Karpas-422 (cell line): ENCODE measurements around the gene CBARP. TPM values are rescaled to one million over a fixed set of nuclear protein-coding genes. Genes with fewer than 3 reads are reported as not detected.
"Not testable (repeated sequence)": the region's sequence is repeated elsewhere in the genome, so short reads cannot be mapped to it uniquely, and the experiment has no call there.

ENCODE experiments used
- DNase-seq: peaks from one replicate; pipeline ENCODE4 v3.0.0-alpha.2; 2015
- H2AFZ ChIP-seq: fragments of 200-600 bp; sonication (generic); 2 replicates; pipeline ENCODE4 v1.6.1; 2014; ENCODE audit warnings: antibody characterized with exemption, low read length, mixed read lengths
- H3K27ac ChIP-seq: fragments of 200-600 bp; sonication (generic); 2 replicates; pipeline ENCODE4 v1.5.1; 2014; ENCODE audit warnings: mild to moderate bottlenecking, low read length, moderate library complexity
- H3K27me3 ChIP-seq: fragments of 200-600 bp; sonication (generic); 2 replicates; pipeline ENCODE4 v1.6.1; 2014; ENCODE audit warnings: low read length, mixed read lengths
- H3K36me3 ChIP-seq: fragments of 200-600 bp; sonication (generic); 2 replicates; pipeline ENCODE4 v1.6.1; 2014; ENCODE audit warnings: low read length, mixed read lengths; ENCODE audit not compliant: insufficient read depth
- H3K4me1 ChIP-seq: fragments of 200-600 bp; sonication (generic); 2 replicates; pipeline ENCODE4 v1.6.1; 2014; ENCODE audit warnings: mild to moderate bottlenecking, low read length, mixed read lengths
- H3K4me2 ChIP-seq: fragments of 200-600 bp; sonication (generic); 2 replicates; pipeline ENCODE4 v1.6.1; 2014; ENCODE audit warnings: low read length, low read depth, mild to moderate bottlenecking; ENCODE audit not compliant: poor library complexity, severe bottlenecking
- H3K4me3 ChIP-seq: fragments of 200-600 bp; sonication (generic); 2 replicates; pipeline ENCODE4 v1.5.1; 2014; ENCODE audit warnings: mild to moderate bottlenecking, antibody characterized with exemption, low read length, mixed read lengths
- H3K79me2 ChIP-seq: fragments of 200-600 bp; sonication (generic); 2 replicates; pipeline ENCODE4 v1.6.1; 2014; ENCODE audit warnings: mild to moderate bottlenecking, low read length, mixed read lengths
- H3K9ac ChIP-seq: fragments of 200-600 bp; sonication (generic); 2 replicates; pipeline ENCODE4 v1.6.0; 2014; ENCODE audit warnings: low read length
- H3K9me2 ChIP-seq: fragments of 200-600 bp; sonication (generic), shearing (Covaris generic); replicated peaks from 2 replicates; pipeline ENCODE4 v1.6.0; 2014; ENCODE audit warnings: mild to moderate bottlenecking, low read length, moderate library complexity; ENCODE audit not compliant: insufficient read depth
- H3K9me3 ChIP-seq: fragments of 300-700, 200-600 bp; sonication (generic); 2 replicates; pipeline ENCODE4 v1.6.1; 2014; ENCODE audit warnings: low read length, mixed read lengths
- H4K20me1 ChIP-seq: fragments of 200-600 bp; sonication (generic); 2 replicates; pipeline ENCODE4 v1.6.1; 2014; ENCODE audit warnings: mild to moderate bottlenecking, antibody characterized with exemption, low read length, low read depth; ENCODE audit not compliant: insufficient read depth
- total RNA-seq: library from RNA; depleted of rRNA; stranded (reverse); fragments of >200 nt; shearing (Covaris generic); gene quantifications from 2 replicates; pipeline ENCODE4 v1.2.3, GENCODE V29; 2014; ENCODE audit warnings: low replicate concordance

The CBARP gene
- total RNA-seq, 1 experiment from 2014 or later = 1.6 TPM

DNA sequence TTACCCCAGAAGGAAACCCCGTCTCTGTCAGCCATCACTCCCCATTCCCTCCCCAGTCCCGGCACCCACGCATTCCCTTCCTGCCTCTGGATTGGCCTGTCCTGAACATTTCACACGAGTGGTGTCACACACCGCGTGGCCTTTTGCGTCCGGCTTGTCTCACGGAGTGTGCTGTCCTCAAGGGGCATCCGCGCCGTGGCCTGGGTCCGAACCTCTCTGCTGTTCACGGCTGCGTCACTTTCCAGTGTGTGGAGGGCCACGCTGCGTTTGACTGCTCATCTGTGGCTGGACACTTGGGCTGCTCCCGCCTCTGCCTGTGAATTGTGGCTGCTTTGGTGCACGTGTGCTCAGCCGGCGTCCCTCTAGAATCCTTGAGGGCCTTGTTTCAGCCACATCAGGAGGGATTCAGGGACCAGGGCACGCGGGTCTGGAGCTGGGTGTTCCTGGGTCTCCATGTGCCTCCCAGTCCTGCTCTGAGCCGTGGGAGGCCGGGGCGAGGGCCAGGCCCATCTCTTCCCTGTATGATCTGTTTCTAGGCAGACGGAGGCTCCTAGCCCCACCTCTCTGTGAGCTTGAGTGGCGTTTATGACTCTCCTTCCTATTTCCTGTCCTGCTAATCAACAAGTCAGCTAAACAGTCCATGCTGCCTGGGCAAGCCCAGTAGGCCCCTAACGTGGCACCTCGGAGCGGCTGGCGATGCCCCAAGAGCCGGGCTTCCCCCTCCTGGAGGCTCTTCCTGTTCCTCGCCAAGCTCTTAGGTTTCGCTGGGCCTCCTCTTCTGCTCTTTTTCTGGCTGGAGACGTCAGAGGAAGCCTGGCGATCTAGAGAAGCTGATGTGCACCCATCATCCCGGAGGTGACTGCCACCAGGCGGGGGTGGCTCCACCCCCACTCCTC, 24.2 kb downstream of the CBARP start:
- no peak overlapping the region for H2AFZ ChIP-seq
- peaks cover 5% of the 10 kb centered on the region; the same call in 1 of the 2 replicates for H3K4me1 ChIP-seq
- no peak overlapping the region for H3K4me2 ChIP-seq
- no peaks in the 10 kb centered on the region for H3K27me3 ChIP-seq
- no peak overlapping the region for H3K27ac ChIP-seq
- H4K20me1 ChIP-seq = peaks cover 27% of the 10 kb centered on the region
- H3K9ac ChIP-seq = no peak overlapping the region
- peaks cover 81% of the 10 kb centered on the region for H3K79me2 ChIP-seq
- H3K9me2 ChIP-seq = no peaks in the 10 kb centered on the region
- no peaks in the 10 kb centered on the region for H3K9me3 ChIP-seq
- no peak for DNase-seq
- H3K36me3 ChIP-seq = peaks cover 4% of the 10 kb centered on the region; the same call in 1 of the 2 replicates
- H3K4me3 ChIP-seq = no peak overlapping the region

DNA sequence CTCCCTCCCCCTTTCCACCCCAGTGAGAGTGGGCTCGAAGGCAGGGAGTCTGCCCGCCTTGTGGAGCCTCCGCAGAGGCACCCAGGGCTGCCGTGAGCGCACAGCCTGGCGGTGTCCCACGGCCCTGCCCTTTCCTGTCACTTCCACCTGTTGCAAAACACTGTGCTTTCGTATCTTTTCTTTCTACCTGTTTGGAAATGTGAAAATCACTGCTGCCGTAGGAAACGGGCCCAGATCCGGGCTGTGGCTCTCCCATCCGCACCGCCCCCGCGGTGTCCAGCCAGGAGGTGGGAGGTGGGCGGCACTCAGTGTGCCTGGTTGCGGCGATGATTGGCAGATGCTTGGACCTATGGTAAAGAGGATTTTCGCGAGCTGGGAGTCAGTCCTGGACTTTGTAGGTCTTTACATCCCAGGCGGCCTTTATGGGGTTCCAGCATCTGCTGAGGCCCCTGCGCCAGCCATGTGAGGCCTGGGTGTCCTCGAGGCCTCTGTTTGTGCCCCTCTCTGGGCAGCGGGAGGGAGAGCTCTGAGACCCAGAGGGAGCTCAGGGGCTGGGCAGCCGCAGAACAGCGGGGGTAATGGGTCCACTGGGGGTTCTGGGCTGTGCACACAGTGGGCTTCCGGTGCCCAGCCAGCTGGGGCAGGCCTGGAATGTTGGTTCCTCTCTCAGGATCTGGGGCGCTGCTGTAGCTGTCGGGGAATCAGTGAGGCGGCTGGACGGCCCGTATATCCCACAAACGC, 26.1 kb downstream of the CBARP start:
- Histone ChIP-seq H3K9ac (no peak overlapping the region), H3K27me3 (no peaks in the 10 kb centered on the region), H4K20me1 (peaks cover 28% of the 10 kb centered on the region), H3K4me2 (no peak overlapping the region), H3K9me3 (no peaks in the 10 kb centered on the region), H3K36me3 (peaks cover 4% of the 10 kb centered on the region; the same call in 1 of the 2 replicates), H3K79me2 (peaks cover 88% of the 10 kb centered on the region), H3K4me3 (no peak overlapping the region), H3K9me2 (no peaks in the 10 kb centered on the region), H3K27ac (no peak overlapping the region), H3K4me1 (peaks cover 12% of the 10 kb centered on the region), H2AFZ (no peak overlapping the region)
- DNase-seq = no peak

DNA sequence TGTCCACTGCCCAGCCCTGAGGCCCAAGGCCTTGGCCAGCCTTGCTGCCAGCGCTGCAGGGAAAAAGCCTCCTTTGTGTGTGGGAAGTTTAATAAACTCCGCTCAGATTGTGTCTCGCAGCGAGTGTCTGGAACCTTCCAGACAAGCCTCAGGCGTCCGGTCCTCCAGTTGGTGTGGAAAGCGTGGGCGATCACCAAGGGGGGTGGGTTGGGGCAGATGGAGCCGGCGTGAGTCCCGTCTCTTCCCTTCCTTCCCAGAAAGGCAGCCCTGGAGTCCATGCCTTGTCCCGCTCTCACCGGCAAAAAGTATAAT, 27.6 kb downstream of the CBARP start:
- no peak overlapping the region for H3K4me2 ChIP-seq
- DNase-seq = no peak
- no peaks in the 10 kb centered on the region for H3K9me3 ChIP-seq
- no peak overlapping the region for H2AFZ ChIP-seq
- H3K9ac ChIP-seq = no peak overlapping the region
- H3K36me3 ChIP-seq = peaks cover 4% of the 10 kb centered on the region; the same call in 1 of the 2 replicates
- H3K79me2 ChIP-seq = peaks cover 85% of the 10 kb centered on the region
- no peak overlapping the region for H3K4me3 ChIP-seq
- no peaks in the 10 kb centered on the region for H3K9me2 ChIP-seq
- H4K20me1 ChIP-seq = peaks cover 25% of the 10 kb centered on the region
- no peaks in the 10 kb centered on the region for H3K27me3 ChIP-seq
- H3K27ac ChIP-seq = no peak overlapping the region
- H3K4me1 ChIP-seq = peaks cover 13% of the 10 kb centered on the region

DNA sequence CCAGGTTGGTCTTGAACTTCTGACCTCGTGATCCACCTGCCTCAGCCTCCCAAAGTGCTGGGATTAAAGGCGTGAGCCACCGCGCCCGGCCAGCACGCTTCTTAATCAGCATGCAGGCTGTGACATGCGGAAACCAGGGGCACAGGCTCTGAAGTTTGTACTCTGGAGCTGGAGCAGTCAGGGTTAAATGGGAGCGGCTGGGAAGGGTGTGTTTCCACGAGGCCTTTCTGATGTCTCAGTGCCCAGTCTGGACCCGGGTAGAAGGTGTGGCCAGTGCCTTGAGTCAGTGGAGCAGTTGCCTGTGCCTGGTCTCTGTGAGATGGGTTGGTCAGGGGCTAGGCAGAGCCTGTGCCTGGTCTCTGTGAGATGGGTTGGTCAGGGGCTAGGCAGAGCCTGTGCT, 29.0 kb downstream of the CBARP start:
- peaks cover 17% of the 10 kb centered on the region for H3K4me1 ChIP-seq
- not testable (repeated sequence) for H3K4me2 ChIP-seq, H3K27me3 ChIP-seq, H3K9me3 ChIP-seq, H3K9ac ChIP-seq, H2AFZ ChIP-seq, H3K36me3 ChIP-seq, H3K27ac ChIP-seq, H3K9me2 ChIP-seq, H3K4me3 ChIP-seq, DNase-seq
- peaks cover 21% of the 10 kb centered on the region for H4K20me1 ChIP-seq
- peaks cover 71% of the 10 kb centered on the region for H3K79me2 ChIP-seq

DNA sequence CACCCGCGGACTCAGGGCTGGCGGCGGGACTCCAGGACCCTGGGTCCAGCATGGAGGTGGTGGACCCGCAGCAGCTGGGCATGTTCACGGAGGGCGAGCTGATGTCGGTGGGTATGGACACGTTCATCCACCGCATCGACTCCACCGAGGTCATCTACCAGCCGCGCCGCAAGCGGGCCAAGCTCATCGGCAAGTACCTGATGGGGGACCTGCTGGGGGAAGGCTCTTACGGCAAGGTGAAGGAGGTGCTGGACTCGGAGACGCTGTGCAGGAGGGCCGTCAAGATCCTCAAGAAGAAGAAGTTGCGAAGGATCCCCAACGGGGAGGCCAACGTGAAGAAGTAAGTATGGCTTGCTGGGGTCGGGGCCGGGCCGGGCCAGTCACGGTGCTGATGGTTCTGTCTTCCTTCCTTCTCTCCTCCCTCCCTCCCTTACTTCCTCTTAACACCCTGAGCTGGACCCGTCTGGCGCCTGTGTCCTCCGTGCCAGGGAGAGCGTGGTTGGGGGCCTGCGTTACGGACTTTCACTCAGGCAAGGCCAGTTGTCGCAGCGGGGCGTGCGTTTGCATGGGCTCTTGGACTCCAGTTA, 30.8 kb downstream of the CBARP start:
- Histone ChIP-seq H2AFZ (no peak overlapping the region), H3K9me2 (no peaks in the 10 kb centered on the region), H3K4me1 (peaks cover 12% of the 10 kb centered on the region), H3K27ac (peak overlapping the region; percentile 64), H3K9ac (peak overlapping the region; percentile 72), H3K4me3 (peak overlapping the region; percentile 68), H4K20me1 (peaks cover 17% of the 10 kb centered on the region), H3K36me3 (peaks cover 4% of the 10 kb centered on the region; the same call in 1 of the 2 replicates), H3K79me2 (peaks cover 56% of the 10 kb centered on the region), H3K27me3 (no peaks in the 10 kb centered on the region), H3K4me2 (peak overlapping the region; percentile 72), H3K9me3 (no peaks in the 10 kb centered on the region)
- DNase-seq = peak; percentile 76

DNA sequence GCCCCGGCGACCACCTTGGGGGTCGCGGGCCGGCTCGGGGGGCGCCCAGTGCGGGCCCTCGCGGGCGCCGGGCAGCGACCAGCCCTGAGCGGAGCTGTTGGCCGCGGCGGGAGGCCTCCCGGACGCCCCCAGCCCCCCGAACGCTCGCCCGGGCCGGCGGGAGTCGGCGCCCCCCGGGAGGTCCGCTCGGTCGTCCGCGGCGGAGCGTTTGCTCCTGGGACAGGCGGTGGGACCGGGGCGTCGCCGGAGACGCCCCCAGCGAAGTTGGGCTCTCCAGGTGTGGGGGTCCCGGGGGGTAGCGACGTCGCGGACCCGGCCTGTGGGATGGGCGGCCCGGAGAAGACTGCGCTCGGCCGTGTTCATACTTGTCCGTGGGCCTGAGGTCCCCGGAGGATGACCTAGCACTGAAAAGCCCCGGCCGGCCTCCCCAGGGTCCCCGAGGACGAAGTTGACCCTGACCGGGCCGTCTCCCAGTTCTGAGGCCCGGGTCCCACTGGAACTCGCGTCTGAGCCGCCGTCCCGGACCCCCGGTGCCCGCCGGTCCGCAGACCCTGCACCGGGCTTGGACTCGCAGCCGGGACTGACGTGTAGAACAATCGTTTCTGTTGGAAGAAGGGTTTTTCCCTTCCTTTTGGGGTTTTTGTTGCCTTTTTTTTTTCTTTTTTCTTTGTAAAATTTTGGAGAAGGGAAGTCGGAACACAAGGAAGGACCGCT, 31.5 kb downstream of the CBARP start:
- H2AFZ ChIP-seq = no peak overlapping the region
- no peaks in the 10 kb centered on the region for H3K27me3 ChIP-seq
- H4K20me1 ChIP-seq = peaks cover 17% of the 10 kb centered on the region
- H3K9me3 ChIP-seq = no peaks in the 10 kb centered on the region
- H3K4me2 ChIP-seq = peak overlapping the region; percentile 72
- peak overlapping the region; percentile 68 for H3K4me3 ChIP-seq
- H3K27ac ChIP-seq = peak overlapping the region; percentile 64
- H3K79me2 ChIP-seq = peaks cover 49% of the 10 kb centered on the region
- peaks cover 12% of the 10 kb centered on the region for H3K4me1 ChIP-seq
- H3K9me2 ChIP-seq = no peaks in the 10 kb centered on the region
- H3K9ac ChIP-seq = peak overlapping the region; percentile 72
- DNase-seq = no peak
- H3K36me3 ChIP-seq = peaks cover 4% of the 10 kb centered on the region; the same call in 1 of the 2 replicates

DNA sequence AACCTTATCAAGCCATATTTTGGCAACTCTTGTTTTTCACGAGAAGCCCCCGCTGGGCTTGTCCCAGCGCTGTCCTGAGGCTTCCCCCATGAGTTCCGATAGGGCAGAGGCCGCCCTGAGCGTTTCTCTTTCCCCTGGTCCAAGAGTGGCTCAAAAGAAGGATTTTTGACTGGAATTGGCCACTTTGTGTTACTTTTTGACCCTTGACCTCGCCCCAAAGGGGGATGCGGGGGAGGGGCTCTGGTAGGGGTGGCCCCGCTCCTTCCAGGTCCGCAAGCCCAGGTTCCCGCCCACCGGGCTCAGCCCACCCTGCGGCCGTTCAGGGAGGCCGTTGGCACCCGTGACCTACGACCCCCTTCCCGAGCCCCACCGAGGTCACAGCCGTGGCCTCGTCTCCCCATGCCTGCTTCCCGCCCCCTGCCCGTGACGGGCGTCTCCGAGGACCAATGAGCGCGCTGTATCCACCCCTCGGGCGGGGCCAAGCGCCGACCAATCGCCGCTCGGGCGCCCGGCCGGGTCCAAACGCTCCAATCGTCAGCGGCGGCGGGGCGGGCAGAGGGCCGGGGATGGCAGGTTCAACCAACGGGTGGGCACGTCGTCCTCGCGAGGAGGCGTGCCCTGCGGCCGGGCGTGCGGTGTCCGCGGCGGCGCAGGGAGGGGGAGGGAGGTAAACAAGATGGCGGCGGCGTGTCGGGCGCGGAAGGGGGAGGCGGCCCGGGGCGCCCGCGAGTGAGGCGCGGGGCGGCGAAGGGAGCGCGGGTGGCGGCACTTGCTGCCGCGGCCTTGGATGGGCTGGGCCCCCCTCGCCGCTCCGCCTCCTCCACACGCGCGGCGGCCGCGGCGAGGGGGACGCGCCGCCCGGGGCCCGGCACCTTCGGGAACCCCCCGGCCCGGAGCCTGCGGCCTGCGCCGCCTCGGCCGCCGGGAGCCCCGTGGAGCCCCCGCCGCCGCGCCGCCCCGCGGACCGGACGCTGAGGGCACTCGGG, 32.4 kb downstream of the CBARP start, which contains the start of gene STK11:
TSS of gene STK11 (plus strand) at position 665 of the 986 bp plus-strand sequence. CDS start 1,136 bp downstream, outside the sequence.
- Histone ChIP-seq H3K27ac (peak within 1 kb of the TSS; percentile 64), H3K9ac (peak within 1 kb of the TSS; percentile 72), H3K4me2 (peak within 1 kb of the TSS; percentile 91), H3K9me3 (no peaks in the 10 kb centered on the region), H3K36me3 (peaks cover 4% of the 10 kb centered on the region; the same call in 1 of the 2 replicates), H4K20me1 (peaks cover 17% of the 10 kb centered on the region), H2AFZ (peak within 1 kb of the TSS; percentile 69), H3K4me3 (peak within 1 kb of the TSS; percentile 68), H3K79me2 (peaks cover 42% of the 10 kb centered on the region), H3K27me3 (no peaks in the 10 kb centered on the region), H3K9me2 (no peaks in the 10 kb centered on the region), H3K4me1 (peaks cover 12% of the 10 kb centered on the region)
- DNase-seq = peak; percentile 99
